Measurements from ENCODE around the gene KIAA1143.

DNA sequence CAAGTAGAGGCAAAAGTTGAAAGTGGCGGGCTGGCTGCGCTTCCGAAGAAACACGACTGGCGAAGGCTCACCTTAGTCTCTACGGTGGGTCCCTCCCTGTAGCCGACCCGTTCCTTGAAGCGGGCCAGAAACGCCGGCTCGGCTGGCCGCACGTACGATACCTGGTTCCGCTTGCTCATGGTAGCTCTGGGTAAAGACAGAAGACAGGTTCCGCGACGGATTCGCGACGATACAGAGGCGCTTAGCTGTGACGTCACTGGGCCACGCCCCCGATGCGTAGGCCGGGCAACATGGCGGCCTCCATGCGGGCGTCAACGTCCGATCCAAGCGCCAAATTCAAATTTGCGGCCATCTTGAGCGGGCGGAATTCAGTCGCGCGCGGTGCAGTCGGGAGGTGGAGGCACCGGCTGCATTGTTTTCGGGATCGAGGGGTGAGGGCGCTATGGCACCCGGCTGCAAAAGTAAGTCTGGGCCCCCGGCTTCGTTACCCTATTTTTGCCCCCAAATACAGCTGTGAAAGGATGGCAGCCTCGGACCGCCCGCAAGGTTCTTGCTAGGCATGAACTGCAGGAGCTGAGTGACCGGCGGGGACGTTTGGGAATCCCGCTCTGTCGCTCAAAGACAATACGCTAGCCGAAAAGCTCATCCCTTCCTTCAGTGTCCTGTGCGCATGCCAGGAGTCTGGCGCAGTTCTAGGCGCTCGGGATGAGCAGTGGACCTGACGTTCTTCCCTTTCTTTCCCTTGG, at the start of gene KIAA1143, which contains the start of gene KIF15:
- TF ChIP-seq, protein P1, sequence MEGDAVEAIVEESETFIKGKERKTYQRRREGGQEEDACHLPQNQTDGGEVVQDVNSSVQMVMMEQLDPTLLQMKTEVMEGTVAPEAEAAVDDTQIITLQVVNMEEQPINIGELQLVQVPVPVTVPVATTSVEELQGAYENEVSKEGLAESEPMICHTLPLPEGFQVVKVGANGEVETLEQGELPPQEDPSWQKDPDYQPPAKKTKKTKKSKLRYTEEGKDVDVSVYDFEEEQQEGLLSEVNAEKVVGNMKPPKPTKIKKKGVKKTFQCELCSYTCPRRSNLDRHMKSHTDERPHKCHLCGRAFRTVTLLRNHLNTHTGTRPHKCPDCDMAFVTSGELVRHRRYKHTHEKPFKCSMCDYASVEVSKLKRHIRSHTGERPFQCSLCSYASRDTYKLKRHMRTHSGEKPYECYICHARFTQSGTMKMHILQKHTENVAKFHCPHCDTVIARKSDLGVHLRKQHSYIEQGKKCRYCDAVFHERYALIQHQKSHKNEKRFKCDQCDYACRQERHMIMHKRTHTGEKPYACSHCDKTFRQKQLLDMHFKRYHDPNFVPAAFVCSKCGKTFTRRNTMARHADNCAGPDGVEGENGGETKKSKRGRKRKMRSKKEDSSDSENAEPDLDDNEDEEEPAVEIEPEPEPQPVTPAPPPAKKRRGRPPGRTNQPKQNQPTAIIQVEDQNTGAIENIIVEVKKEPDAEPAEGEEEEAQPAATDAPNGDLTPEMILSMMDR (IDR thresholded peaks at IDR 0.05) = peak in 1 of 7 experiments; percentile 33
- TF ChIP-seq POLR2A (IDR thresholded peaks at IDR 0.05) = peak in 2 of 3 donors; percentile 78 to 86

Measured in body of pancreas (tissue), 4 donors.